HG03280 (cell line): ENCODE data around the gene RNF26.

Source experiments
- ATAC-seq: cut with Tn5 transposase; IDR thresholded peaks from one replicate; pipeline ENCODE4 v1.9.1; 2021; ENCODE audit warnings: mild to moderate bottlenecking, moderate library complexity; ENCODE audit not compliant: unreplicated experiment

RNF26 gene

DNA sequence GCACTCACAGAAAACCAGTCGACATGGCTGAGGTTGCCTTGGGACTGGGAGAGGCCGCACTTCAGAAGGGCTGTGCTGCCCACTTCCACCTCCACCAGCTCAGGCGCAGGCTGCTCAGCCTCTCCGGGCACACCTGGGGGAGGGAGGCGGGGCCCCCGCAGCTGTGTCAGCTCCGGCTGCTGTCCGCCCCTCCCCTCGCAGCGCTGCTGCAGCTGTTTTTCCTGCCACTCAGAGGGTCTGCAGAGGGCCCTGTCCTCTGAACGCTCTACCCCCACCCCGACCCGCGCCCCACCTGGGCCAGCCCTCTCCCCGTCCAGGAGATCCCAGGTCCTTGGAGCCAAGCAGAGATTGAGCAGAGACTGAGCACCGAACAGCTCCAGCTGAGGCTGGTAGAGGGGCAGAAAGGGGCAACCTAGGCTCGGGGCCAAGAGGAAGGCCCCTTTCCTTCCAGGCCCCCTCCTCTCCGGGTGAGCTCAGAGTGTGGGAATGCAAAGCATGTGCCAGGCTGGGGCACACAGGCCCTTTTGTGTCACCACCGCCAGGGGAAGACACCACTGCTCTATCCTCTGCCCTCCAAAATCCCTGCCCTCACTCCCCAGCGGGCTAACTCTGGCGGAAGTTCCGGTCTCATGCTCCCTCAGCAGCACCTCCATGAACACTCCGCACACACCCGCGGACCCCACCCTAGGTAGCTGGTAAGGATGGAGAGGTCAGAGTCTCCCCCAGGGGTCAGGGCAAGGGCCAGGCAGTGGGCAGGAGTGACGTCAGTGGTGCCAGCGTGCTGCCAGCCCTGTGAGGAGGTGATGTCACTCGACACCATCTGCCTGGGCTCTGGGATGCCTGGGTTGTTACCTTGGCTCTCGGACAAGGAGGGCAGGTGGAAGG, 19.0 kb upstream of the RNF26 start:
- ATAC-seq = no peak

DNA sequence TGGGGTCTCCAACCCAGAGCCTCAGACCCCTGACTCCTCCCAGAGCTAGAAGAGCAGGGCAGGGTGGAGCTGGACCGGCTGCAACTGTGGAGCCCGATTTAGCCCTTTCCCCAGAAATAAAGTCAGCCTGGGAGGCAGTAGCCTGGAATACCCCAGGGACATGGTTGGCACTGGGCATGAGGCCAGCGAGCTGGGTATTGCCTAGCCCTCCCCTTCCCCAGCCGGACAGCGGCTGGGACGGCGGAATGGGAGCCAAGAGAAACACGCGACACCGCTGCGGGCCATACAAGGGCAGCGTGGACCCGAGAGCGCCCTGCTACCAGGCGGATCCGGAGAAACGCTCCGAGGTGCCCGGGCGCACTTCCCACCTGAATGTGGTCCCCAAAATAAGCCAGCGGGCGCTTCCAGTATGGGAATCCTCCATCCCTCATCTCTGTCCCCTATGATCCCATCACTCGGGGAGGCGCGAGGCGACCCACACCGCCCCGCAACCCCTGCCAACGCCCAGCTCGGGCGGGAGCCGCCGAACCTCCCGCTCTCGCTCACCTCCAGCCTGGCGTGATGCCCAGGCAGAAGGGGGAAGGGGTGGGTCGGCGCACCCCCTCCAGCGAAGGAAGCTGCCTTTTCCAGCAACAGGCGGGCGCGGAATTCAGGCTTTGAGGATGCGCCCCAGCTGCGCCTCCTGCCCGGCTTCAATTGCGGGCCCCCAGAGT, 18.2 kb upstream of the RNF26 start:
- ATAC-seq = no peak

DNA sequence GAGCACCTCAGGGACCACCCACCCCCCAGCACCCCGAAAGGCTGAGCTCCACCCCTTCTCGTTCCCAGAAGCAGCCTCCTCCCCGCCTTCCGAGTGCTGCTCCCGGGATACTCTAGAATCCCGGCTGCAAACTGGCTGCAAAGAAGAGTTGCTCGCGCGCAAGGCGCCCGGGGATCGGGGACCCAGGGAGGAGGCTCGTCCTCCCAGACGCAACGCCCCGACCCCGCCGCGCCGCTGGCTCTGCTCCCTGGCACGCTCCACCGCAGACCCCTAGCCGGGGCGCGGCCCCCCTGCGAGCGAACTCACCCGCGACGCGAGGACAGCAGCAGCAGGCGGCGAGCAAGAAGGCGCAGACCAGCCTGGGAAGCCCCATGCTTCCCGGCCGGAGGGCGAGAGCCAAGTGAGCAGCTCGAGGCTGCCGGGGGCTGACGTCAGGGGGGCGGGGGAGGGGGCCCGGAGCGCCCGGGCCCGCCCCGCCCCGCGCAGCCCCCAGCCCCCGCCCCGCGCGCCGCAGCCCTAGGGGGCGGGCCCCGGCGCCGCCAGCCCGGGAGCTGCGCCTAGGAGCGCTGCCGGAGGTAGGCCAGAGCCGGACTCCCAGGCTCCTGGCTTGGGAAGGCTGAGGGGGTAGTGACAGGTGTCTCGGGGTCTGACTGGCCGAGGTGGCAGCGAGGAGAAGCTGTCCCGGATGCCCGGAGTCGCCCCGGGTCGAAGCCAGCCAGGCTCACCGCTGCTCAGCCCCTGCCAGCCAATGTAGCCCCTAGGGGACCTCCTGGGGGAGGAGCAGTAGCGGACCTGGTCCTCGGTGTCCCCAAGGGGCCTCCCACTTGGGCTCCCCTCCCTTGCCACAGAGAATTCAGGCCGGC, 17.4 kb upstream of the RNF26 start, which contains the start of gene MCAM:
Gene MCAM, minus strand, starts transcription at position 402 of the 863 bp plus-strand sequence. Its CDS starts 29 bp downstream, at position 373.
- no peak for ATAC-seq

DNA sequence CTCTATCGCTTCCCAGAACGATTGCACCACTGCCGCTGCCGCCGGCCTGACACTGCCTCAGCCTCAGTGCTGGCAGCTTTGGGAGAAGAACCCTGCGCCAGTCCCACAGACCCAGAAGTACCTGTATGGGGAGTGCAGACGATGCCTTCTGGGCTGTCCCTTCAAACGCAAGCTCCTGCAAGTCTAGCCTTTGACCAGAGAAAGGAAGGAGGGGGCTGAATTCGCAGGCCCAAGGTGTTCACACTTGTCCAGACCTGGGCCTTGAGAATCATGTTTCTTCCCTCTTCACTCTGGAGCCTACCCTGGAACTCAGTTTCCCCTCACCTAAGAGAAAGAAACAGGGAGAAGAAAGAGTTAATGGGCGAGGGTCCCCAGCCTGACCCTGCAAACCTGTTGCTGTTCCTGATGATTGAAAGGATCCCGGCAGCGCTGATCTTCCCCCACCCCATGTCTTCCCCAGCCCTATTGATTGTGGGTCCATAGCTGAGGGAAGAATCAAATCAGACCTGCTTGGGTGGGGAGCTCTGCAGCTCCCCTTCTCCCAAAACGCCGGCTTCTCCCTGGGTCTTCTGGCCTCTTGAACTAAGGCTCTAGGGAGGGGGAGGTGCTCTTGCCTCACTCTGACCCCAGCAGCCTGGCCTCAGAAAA, 16.6 kb upstream of the RNF26 start:
- no peak for ATAC-seq

DNA sequence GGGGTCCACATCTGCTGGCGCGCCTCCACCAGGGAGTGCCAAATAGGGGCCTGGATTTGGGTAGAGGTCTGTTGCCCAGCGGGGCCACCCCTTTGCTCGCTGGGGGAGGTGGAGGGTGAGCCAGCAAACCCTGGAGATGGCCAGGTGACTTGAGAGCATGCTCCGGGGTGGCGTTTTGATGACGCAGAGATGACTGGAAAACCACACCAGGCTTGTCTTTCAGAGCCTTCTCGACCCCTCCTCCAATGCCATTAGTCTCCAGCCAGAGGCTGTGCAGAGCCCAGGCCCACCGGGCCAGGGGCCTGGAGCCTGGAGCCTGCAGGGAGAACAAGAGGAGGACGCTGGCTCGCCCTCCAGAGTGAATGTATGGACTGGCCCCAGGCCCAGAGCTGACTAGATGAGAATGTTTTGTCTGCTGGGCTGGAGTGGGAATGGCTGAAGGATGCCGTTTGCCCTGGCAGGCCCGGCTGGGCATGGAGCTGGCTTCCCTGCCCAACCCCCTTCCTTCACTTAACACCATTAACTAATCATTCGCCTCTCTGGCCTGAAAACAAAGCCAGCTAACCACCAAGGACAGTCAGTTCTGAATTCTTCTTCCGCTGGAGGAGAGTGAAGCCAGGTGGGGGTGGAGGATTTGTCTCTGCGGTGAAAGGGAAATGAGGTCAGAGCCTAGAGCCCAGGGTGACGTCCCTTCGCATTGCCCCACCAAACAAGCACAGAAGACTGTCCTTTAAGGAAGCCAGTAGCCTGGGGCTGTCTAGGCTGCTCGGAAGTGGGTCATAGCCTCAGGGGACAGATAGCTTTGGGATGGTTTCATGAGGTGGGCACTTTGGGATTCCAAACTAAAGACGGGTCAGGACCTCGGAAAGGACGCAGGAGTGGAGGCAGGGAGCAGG, 15.8 kb upstream of the RNF26 start:
- no peak for ATAC-seq

DNA sequence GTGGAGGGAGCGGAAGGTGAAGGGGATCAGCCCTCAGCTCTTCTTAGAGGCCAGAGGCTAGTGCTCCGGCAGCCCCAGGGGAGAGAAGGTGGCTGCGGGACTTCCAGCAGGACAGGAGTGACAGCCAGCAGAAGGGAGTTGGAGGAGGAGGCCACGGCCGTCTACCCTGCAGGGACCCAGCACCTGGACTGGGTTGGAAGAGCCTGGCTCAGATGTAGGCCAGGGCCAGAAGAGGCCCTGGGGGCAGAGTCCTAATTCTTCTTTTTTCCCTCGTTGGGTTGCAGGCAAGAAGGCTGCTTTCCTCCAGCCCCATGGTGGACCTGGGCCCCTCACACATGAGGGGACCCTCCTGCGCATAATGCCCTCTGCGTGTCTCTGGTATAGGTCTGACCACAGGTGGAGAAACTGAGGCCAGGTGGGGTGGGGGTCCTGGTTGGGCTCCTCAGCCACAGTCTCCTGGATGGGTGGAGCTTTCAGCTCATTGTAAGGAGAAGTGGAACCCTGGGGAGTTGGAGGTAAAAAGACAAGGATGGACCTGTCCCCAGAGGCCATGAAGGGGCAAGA, 15.1 kb upstream of the RNF26 start:
- ATAC-seq = no peak

DNA sequence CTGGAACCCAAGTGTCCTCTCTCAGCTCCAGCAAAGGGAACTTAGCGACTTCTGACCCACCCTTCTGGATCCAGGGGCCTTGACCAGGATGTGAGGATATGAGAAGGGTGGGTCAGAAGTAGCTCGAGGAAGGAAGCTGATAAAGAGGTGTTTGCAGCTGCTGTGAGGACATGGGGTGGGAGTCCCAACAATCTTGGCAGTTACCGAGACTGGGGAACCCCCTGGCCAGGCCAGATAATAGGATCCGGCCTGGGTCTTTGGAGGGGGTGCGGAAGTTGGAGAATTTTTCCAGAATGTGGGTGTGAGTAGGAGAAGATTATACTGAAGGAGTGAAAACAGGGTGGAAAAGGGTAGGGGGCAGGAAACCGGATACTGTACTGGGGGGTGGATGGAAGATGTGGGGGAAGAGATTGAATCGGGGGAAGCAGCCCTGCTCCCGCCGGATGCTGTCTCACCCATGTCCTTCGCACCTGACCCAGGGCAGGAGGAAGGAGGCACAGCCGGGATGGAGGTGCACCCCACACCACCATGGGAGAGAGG, 14.6 kb upstream of the RNF26 start:
- no peak for ATAC-seq

DNA sequence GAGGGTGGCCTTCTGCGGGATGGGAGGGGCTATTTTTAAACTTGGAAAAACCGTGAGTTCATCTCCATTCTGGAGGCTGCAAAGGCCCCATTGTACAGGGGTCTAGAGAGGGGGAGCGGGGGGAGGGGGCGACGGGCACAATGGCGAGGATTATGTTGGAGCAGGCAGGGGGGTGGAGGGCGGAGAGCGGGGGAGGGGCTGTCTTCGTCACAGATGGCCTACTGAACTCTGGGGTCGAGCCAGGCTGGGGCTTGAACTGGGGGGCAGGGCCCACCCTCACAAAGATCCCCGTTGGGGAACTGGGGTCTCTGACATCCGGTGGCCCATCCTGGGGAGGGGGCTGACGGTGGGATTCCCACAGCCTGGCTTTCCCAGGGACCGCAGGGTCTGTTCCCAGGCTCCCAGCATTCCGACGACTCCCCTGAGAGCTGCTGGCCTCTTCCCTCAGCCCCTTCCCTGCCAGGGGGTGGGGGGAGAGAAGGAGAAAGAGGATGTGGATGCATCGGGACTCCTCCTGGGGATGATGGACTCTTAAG, 14.0 kb upstream of the RNF26 start:
- ATAC-seq = no peak

DNA sequence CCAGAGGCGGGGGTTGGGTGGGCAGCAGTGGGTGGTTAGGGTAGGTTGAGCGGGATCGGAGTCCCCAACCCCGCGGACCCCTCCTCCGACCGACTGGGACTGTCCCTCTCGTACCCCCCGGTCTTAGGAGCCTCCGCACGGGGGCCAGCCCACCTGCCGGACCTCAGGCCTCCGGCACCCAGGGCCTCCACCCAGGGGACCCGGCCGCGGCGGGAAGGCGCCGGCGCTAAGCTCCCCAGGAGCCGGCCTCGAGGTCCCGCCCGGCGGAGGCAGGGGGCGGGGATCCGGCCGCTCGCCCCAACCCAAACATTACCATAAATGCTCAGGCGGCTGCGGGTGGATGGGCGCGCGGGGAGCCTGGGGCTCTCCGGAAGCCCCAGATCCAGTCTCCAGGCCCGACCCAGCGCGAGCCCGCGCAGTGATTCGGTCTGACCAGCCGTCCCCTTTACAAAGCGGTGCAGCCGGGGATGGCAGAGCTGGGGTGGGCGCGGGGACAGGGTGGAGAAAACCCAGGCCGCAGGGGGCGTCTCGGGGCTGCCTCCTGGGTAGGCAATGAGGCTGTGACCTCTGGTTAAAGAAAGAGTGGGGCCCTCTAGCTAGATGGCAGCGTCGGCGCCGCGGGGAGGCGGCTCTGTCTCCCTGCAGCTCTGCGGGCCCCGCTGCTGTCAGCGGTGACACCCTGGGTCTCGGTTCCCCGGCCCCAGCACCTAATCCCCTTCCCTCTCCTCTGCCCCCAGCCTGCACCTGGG, 13.4 kb upstream of the RNF26 start:
- ATAC-seq = peak; percentile 40

DNA sequence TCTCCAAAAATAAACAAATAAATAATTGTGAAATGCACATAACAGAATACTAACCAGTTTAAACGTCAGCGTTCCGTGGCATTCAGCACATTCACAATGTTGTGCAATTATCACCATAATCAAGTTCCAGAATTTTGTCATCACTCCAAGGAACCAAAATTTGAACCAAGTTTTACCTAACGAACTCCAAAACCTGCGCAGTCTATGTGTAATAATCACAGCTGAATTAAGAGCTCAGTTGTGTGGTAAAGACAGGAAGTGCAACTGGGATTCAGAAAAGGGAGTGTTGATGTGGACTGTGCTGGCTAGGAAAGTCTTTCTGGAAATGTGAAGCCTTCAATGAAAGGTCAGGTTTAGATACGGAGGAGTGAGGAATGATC, 12.0 kb upstream of the RNF26 start:
- ATAC-seq = no peak

DNA sequence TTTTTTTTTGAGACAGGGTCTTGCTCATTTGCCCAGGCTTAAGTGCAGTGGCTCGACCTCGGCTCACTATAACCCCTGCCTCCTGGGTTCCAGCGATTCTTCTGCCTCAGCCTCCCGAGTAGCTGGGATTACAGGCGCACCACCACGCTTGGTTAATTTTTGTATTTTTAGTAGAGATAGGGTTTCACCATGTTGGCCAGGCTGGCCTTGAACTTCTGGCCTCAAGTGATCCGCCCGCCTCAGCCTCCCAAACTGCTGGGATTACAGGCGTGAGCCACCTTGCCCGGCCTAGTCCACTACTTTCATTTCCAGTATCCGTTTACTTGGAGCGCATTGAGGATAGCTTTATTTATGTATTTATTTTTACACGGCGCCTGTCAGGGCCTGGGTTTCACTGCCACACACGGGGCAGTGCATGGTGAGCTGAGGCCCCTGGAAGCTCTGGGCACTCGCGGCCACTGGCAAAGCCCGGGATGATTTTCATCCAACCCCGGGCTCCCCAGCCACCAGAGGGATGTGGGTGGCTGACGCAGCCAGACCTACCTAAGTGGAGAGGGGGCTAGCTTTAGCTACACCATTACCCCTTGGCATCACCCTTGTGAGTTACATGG, 11.3 kb upstream of the RNF26 start:
- ATAC-seq = no peak

DNA sequence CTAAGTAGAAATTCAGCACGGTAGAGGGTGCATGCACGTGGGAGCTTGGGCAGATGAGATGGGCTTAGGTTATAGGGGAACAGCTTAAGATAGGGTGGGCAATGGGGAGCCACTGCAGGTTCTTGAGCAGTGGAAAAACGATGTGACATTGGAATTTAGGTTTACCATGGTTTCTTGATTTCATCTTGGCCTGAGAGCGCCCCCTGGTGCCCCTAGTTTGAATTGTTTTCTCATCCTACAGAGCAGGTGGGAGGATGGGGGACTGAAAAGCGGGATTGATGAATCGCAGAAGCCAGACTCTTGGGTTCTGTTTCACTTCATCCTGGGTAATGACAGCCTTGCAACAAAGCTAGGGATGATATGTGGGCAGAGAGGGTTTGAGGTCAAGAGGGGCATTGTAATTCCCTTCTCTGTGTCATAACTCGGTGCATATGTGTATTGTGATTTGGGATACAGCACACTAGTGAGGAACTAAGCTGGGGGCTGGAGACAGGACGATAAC, 10.7 kb upstream of the RNF26 start:
- ATAC-seq = no peak

DNA sequence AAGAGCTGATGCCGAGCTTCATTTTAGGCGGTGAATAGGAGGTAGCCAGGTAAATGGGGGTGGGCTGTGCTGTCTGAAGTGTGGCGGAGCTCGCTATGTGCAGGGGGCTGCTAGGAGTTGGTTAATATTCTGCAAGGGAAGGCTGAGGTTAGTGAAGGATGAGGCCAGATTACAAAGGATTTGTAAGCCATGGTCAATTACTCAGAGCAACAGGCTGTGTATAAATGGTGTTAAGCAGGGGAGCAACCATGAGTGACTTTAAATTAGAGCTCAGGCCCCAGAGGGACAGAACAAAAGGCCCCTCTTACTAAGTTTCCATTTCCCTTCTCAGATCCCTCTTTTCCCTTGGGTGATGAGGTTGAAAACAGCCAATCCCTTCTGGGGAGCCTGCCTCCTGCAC, 10.1 kb upstream of the RNF26 start:
- ATAC-seq = no peak

DNA sequence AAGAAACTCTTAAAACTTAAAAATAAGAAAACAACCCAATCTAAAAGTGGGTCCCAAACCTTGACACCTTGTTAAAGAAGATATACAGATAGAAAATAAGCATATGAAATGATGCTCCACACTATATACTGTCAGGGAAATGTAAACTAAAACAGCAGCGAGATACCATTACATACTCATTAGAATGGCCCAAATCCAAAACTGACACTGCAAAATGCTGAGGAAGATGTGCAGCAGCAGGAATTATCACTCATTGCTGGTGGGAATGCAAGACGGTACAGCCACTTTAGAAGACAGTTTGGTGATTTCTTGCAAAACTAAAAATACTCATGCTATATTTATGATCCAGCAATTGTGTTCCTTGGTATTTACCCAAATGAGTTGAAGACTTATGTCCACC, 5.0 kb upstream of the RNF26 start:
- ATAC-seq = no peak

DNA sequence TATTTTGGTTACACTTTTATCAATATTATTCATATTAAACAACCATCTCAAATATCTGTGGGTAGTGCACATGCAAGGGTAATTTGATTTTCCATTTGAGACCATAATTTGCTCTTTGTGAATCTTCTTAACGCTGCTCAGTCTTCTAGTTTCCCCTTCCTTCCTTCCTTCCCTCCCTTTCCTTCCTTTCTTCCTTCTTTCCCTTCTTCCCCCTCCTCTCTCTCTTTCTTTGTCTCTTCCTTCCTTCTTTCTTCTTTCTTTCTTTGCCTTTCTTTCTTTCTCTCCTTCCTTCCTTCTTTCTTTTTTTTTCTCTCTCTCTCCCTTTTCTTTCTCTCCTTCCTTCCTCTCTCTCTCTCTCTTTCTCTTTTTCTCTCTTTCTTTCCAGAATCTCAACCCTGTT, 4.1 kb upstream of the RNF26 start:
- no peak for ATAC-seq

DNA sequence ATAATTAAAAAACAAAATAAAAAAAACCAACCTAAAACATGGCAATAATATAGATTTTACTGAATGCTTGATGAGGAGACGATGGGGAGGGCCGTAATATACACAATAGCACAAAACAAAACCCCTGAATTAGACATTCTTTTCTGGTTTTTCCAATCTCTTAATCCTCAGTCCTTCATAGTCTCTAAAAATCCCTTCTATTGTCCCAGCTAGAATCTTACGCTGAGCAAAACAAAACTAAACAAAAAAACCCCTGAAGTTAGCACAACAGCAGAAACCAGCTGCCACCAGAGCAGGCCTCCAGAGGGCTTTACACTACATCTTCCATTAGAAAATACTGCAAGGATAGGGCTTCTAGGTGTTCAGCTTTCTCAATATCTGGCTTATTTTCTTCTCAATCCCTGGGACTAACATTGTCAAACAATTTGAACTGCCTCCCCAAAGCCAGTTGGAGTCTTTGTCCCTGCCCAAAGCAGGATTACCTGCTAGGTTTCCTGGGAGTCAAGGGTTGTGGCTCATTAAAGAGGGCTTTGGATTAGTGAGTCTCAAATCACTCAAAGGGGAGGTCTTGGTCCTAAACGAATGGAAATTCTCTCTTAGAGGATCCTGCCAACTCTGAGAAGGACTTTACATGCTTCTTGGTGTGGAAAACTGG, 2.1 kb upstream of the RNF26 start:
- ATAC-seq = no peak

DNA sequence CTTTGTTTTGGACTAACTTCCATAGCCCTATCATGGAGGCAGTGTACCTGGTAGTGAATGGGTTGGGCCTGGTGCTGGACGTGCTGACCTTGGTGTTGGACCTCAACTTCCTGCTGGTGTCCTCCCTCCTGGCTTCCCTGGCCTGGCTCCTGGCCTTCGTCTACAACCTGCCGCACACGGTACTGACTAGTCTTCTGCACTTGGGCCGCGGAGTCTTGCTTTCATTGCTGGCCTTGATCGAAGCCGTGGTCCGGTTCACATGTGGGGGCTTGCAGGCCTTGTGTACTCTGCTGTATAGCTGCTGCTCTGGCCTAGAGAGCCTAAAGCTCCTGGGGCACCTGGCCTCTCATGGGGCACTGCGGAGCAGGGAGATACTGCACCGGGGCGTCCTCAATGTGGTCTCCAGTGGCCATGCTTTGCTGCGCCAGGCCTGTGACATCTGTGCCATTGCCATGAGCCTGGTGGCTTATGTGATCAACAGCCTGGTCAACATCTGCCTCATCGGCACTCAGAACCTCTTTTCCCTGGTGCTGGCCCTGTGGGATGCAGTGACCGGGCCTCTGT, 846 bp downstream of the RNF26 start:
- ATAC-seq = no peak
